HepG2 (cell line): Measurements from ENCODE around the gene PLEKHM2. TPM values are rescaled to one million over a fixed set of nuclear protein-coding genes. Genes with fewer than 3 reads are reported as not detected.

Experiments
- ATAC-seq: fragments of 200-7000 bp; cut with Tn5 transposase; 3 replicates; pipeline ENCODE4 v1.9.1; 2020; ENCODE audit warnings: mild to moderate bottlenecking, moderate library complexity
- BruUV-seq: library from RNA; stranded (reverse); fragments of 400-500 nt; replicated peaks from 2 replicates; lab custom pipeline; 2021; lab: Mats Ljungman, UMichigan
- CTCF ChIA-PET: fragments of 300-600 bp; formaldehyde crosslinking; extraction: SDS; loops from one replicate; lab custom pipeline; 2021; ENCODE audit warnings: low total read pairs, inconsistent platforms, low intra/inter-chr PET ratio; lab: Yijun Ruan, JAX
- POLR2A ChIA-PET: fragments of 350-600 bp; sonication (Branson Sonifier 250); formaldehyde crosslinking; loops from one replicate; lab custom pipeline; 2020; ENCODE audit warnings: antibody characterized with exemption, inconsistent platforms; lab: Yijun Ruan, JAX
- DNase-seq: peaks from one replicate; pipeline ENCODE4 v3.0.0-alpha.2; 2015; ENCODE audit warnings: low spot score
- FAIRE-seq: peaks from 3 replicates; lab custom pipeline; 2011; peaks lifted over from hg19 to GRCh38; lab: Jason Lieb, UNC
- H2AFZ ChIP-seq: one replicate; pipeline ENCODE4 v1.6.1; 2011; ENCODE audit warnings: low read length, inconsistent platforms
- H3K27ac ChIP-seq: fragments of 300-600 bp; 3 replicates; pipeline ENCODE4 v1.8.0; 2011; ENCODE audit warnings: mixed run types, mild to moderate bottlenecking, mixed read lengths, low read length, inconsistent platforms; ENCODE audit not compliant: insufficient read depth; ENCODE audit errors: extremely low read length
- H3K27me3 ChIP-seq, 2 experiments: fragments of 200-600 bp in 1 of 2; 2 replicates in 1 of 2; 3 replicates in 1 of 2; pipeline versions ENCODE4 v1.6.0 to v1.8.0; 2011; ENCODE audit warnings: low read length in 2 of 2, mild to moderate bottlenecking in 2 of 2, moderate library complexity in 2 of 2, inconsistent platforms in 1 of 2; ENCODE audit not compliant: insufficient read depth in 2 of 2, control insufficient read depth in 1 of 2
- H3K36me3 ChIP-seq, 2 experiments: fragments of 200-600 bp in 1 of 2; replicated peaks in 1 of 2; 2 replicates in 1 of 2; 3 replicates in 1 of 2; pipeline versions ENCODE4 v1.5.1 to v1.8.0; 2011; ENCODE audit warnings: low read length in 2 of 2, inconsistent platforms in 1 of 2; ENCODE audit not compliant: insufficient read depth in 2 of 2, control insufficient read depth in 1 of 2
- H3K4me1 ChIP-seq: 2 replicates; pipeline ENCODE4 v1.5.1; 2012; ENCODE audit warnings: low read length, inconsistent platforms; ENCODE audit not compliant: insufficient read depth
- H3K4me2 ChIP-seq: 2 replicates; pipeline ENCODE4 v1.6.0; 2011; ENCODE audit warnings: low read depth, low read length, inconsistent platforms
- H3K4me3 ChIP-seq, 3 experiments: fragments of 200-600 bp in 1 of 3; sonication (generic), shearing (Covaris generic) in 1 of 3; replicated peaks in 1 of 3; 2 replicates each; pipeline ENCODE4 v1.5.1; 2011 to 2016; ENCODE audit warnings: low read length in 3 of 3, inconsistent platforms in 2 of 3, low read depth in 2 of 3, mild to moderate bottlenecking in 2 of 3, control low read depth in 1 of 3, mixed read lengths in 1 of 3; ENCODE audit not compliant: insufficient read depth in 1 of 3
- H3K79me2 ChIP-seq: one replicate; pipeline ENCODE4 v1.6.1; 2011; ENCODE audit warnings: low read length, inconsistent platforms; ENCODE audit not compliant: insufficient read depth
- H3K9ac ChIP-seq: 2 replicates; pipeline ENCODE4 v1.6.0; 2011; ENCODE audit warnings: mild to moderate bottlenecking, low read depth, low read length, inconsistent platforms; ENCODE audit not compliant: insufficient read depth
- H3K9me3 ChIP-seq: 2 replicates; pipeline ENCODE4 v1.5.1; 2012; ENCODE audit warnings: mild to moderate bottlenecking, low read length
- H4K20me1 ChIP-seq: 2 replicates; pipeline ENCODE4 v1.6.0; 2011; ENCODE audit warnings: inconsistent platforms, mild to moderate bottlenecking, low read length, moderate library complexity; ENCODE audit not compliant: insufficient read depth
- ARID5B ChIP-seq: IDR thresholded peaks from 2 replicates; pipeline ENCODE4 v1.4.0; 2020; ENCODE audit warnings: mild to moderate bottlenecking, missing genetic modification reagents
- ARNTL ChIP-seq: sonication (generic); formaldehyde crosslinking; IDR thresholded peaks from 2 replicates; pipeline ENCODE4 v1.4.0; 2020; ENCODE audit warnings: mild to moderate bottlenecking, missing genetic modification reagents
- HNRNPLL ChIP-seq: fragments of 200-400 bp; formaldehyde crosslinking; IDR thresholded peaks from 2 replicates; pipeline ENCODE4 v1.6.1; 2017; ENCODE audit warnings: mild to moderate bottlenecking, low read depth, low read length; ENCODE audit not compliant: poor library complexity, severe bottlenecking
- PLRG1 ChIP-seq: fragments of 450-650 bp; conservative IDR thresholded peaks from 2 replicates; pipeline ENCODE4 v1.6.1; 2016
- POGZ ChIP-seq: sonication (generic); formaldehyde crosslinking; IDR thresholded peaks from 2 replicates; pipeline ENCODE4 v1.4.0; 2020; ENCODE audit warnings: mild to moderate bottlenecking, missing genetic modification reagents
- RERE ChIP-seq: IDR thresholded peaks from 2 replicates; pipeline ENCODE4 v1.6.1; 2016; ENCODE audit warnings: low read depth, missing genetic modification reagents, missing compliant biosample characterization
- RFX3 ChIP-seq: IDR thresholded peaks from 2 replicates; pipeline ENCODE4 v1.6.1; 2016; ENCODE audit warnings: missing biosample characterization, missing genetic modification reagents
- ZFP36L1 ChIP-seq: sonication (generic); formaldehyde crosslinking; IDR thresholded peaks from 2 replicates; pipeline ENCODE4 v1.8.0; 2022; ENCODE audit warnings: mild to moderate bottlenecking, missing genetic modification reagents, moderate library complexity
- ZGPAT ChIP-seq: IDR thresholded peaks from 2 replicates; pipeline ENCODE4 v1.6.1; 2016; ENCODE audit warnings: mild to moderate bottlenecking
- ZKSCAN5 ChIP-seq: sonication (generic); formaldehyde crosslinking; IDR thresholded peaks from 2 replicates; pipeline ENCODE4 v1.5.1; 2020; ENCODE audit warnings: mild to moderate bottlenecking, missing genetic modification reagents
- ZNF205 ChIP-seq: IDR thresholded peaks from 2 replicates; pipeline ENCODE4 v1.6.1; 2018; ENCODE audit warnings: missing biosample characterization, missing genetic modification reagents
- ZNF597 ChIP-seq: sonication (generic); formaldehyde crosslinking; IDR thresholded peaks from 2 replicates; pipeline ENCODE4 v1.5.0; 2020; ENCODE audit warnings: missing genetic modification reagents
- ZNF614 ChIP-seq: IDR thresholded peaks from 2 replicates; pipeline ENCODE4 v1.6.1; 2018; ENCODE audit warnings: missing biosample characterization, missing genetic modification reagents, inconsistent platforms, borderline replicate concordance
- WGBS: methylation state at CpG from one replicate; pipeline ENCODE4 v1.1.6; 2017; ENCODE audit warnings: low lambda C conversion rate; 5-methylcytosine and 5-hydroxymethylcytosine counted together
- in situ Hi-C: cut with HindIII; loops from 2 replicates; pipeline ENCODE4 v1.10.0; 2017; ENCODE audit warnings: low pct_unique_long_range_greater_than_20kb; ENCODE audit not compliant: extremely low pct_ligation_motif_present
- intact Hi-C: fragments of 100-400 bp; cut with micrococcal nuclease; formaldehyde crosslinking; loops from one replicate; pipeline ENCODE4 v1.10.0; 2022; ENCODE audit not compliant: unreplicated experiment
- polyA plus RNA-seq, 8 experiments: library from polyadenylated mRNA; depleted of rRNA in 3 of 8; stranded (reverse) in 7 of 8; unstranded in 1 of 8; fragments of >200 nt; fragmentation: Illumina TruSeq in 4 of 8; extraction: Trizol in 4 of 8; gene quantifications; 2 replicates each; pipeline versions ENCODE4 v1.2.1 to v1.2.3, GENCODE V29; 2011 to 2016; ENCODE audit warnings: low read depth in 4 of 8, missing spikeins in 1 of 8, mixed read lengths in 1 of 8; ENCODE audit not compliant: insufficient read depth in 1 of 8
- total RNA-seq, 5 experiments: library from RNA; depleted of rRNA; stranded (reverse); fragments of >200 nt; fragmentation: Illumina TruSeq; extraction: Trizol; gene quantifications; 2 replicates each; pipeline ENCODE4 v1.2.3, GENCODE V29; 2016; ENCODE audit warnings: low read depth in 1 of 5

PLEKHM2 gene
- total and polyA plus RNA-seq, 2 of the 13 experiments (the other 11 are each of a cell fraction or from before 2014, with no cell fraction given) = 16.5 to 27.3 TPM

GRCh38 chr1:15678578-15678977, 5.5 kb upstream of the PLEKHM2 start:
- Histone ChIP-seq H3K9ac (no peak overlapping the region), H3K27ac (no peak overlapping the region), H3K4me3 (no peak overlapping the region), H3K79me2 (no peaks in the 10 kb centered on the region), H2AFZ (no peak overlapping the region), H3K9me3 (no peaks in the 10 kb centered on the region), H3K36me3 (no peaks in the 10 kb centered on the region), H3K4me2 (no peak overlapping the region), H3K4me1 (peaks cover 34% of the 10 kb centered on the region), H4K20me1 (no peaks in the 10 kb centered on the region), H3K27me3 (no peaks in the 10 kb centered on the region)
- no TSS peak for BruUV-seq
- ChIA-PET CTCF (no interaction called here), POLR2A (no interaction called here)
- whole genome bisulfite sequencing = 77% methylated on average over 1 of the region's 1 CpG
- TF ChIP-seq ZNF597 (CRISPR knock-in tag) (no peak), ZFP36L1 (CRISPR knock-in tag) (no peak), ARNTL (no peak), ARID5B (CRISPR knock-in tag) (no peak), ZNF205 (CRISPR knock-in tag) (no peak), HNRNPLL (no peak), POGZ (CRISPR knock-in tag) (no peak), RFX3 (CRISPR knock-in tag) (no peak), ZKSCAN5 (CRISPR knock-in tag) (no peak), ZGPAT (CRISPR knock-in tag) (no peak), ZNF614 (CRISPR knock-in tag) (no peak), PLRG1 (no peak), RERE (CRISPR knock-in tag) (no peak)
- in situ Hi-C loops = no loop called here
- DNase-seq = peak; percentile 62
- intact Hi-C loops = no loop called here
- FAIRE-seq = no peak
- ATAC-seq = no peak
